K562 (cell line): ENCODE data around the gene HSF5. TPM values are rescaled to one million over a fixed set of nuclear protein-coding genes. Genes with fewer than 3 reads are reported as not detected.

Experiments
- DPF2 ChIP-seq: fragments of 450-650 bp; IDR thresholded peaks from 2 replicates; pipeline ENCODE4 v1.6.1; 2016
- EGR1 ChIP-seq: fragments of 450-650 bp; conservative IDR thresholded peaks from 2 replicates; pipeline ENCODE4 v1.6.1; 2017; ENCODE audit warnings: mild to moderate bottlenecking
- HNRNPLL ChIP-seq: fragments of 200-400 bp; formaldehyde crosslinking; IDR thresholded peaks from 2 replicates; pipeline ENCODE4 v1.6.1; 2017; ENCODE audit warnings: low read length, low read depth, mild to moderate bottlenecking; ENCODE audit not compliant: poor library complexity, severe bottlenecking
- JUNB ChIP-seq: fragments of 450-650 bp; formaldehyde crosslinking; conservative IDR thresholded peaks from 2 replicates; pipeline ENCODE4 v1.4.0; 2020; ENCODE audit warnings: mild to moderate bottlenecking
- KAT8 ChIP-seq: fragments of 450-650 bp; IDR thresholded peaks from 2 replicates; pipeline ENCODE4 v1.6.1; 2016; ENCODE audit warnings: low read depth, mild to moderate bottlenecking
- NR4A1 ChIP-seq, 2 experiments: fragments of 250-450 bp in 1 of 2; fragments of 450-650 bp in 1 of 2; sonication (Bioruptor Pico) in 1 of 2; IDR thresholded peaks; 2 replicates each; pipeline versions ENCODE4 v1.4.0 to v1.6.1; 2016 to 2020; ENCODE audit warnings: mild to moderate bottlenecking in 2 of 2, missing compliant biosample characterization in 1 of 2, missing genetic modification characterization in 1 of 2, moderate library complexity in 1 of 2
- TEAD4 ChIP-seq, 2 experiments: sonication (generic) in 1 of 2; formaldehyde crosslinking in 1 of 2; IDR thresholded peaks; 2 replicates each; pipeline versions ENCODE4 v1.6.1 to v1.8.0; 2012 to 2022; ENCODE audit warnings: borderline replicate concordance in 1 of 2, inconsistent platforms in 1 of 2, low read length in 1 of 2, mild to moderate bottlenecking in 1 of 2, missing genetic modification reagents in 1 of 2
- XRCC4 ChIP-seq: IDR thresholded peaks from one replicate; pipeline ENCODE4 v1.6.1; 2011; ENCODE audit not compliant: insufficient read depth, insufficient read length; ENCODE audit errors: extremely low read depth
- ZKSCAN3 ChIP-seq: fragments of 250-450 bp; sonication (Bioruptor Pico); IDR thresholded peaks from 2 replicates; pipeline ENCODE4 v1.4.0; 2020
- ZNF12 ChIP-seq: sonication (generic); formaldehyde crosslinking; IDR thresholded peaks from 2 replicates; pipeline ENCODE4 v1.4.0; 2020; ENCODE audit warnings: mild to moderate bottlenecking, missing genetic modification reagents
- ZNF23 ChIP-seq: fragments of 250-450 bp; sonication (Bioruptor Pico); IDR thresholded peaks from 2 replicates; pipeline ENCODE4 v1.4.0; 2020; ENCODE audit warnings: mild to moderate bottlenecking
- ZNF76 ChIP-seq: fragments of 250-450 bp; sonication (Bioruptor Pico); IDR thresholded peaks from 2 replicates; pipeline ENCODE4 v1.4.0; 2020; ENCODE audit warnings: mild to moderate bottlenecking, moderate library complexity, borderline replicate concordance
- polyA plus RNA-seq, 8 experiments: library from polyadenylated mRNA; depleted of rRNA in 4 of 8; stranded (reverse) in 5 of 8; unstranded in 3 of 8; fragments of >200 nt; fragmentation: Nextera tagmentation in 2 of 8; fragmentation: Illumina TruSeq in 1 of 8; extraction: Ambion mirVana in 2 of 8; extraction: Trizol in 1 of 8; gene quantifications; 2 replicates each; pipeline versions ENCODE4 v1.2.1 to v1.2.3, GENCODE V29; 2011 to 2014; ENCODE audit warnings: inconsistent platforms in 1 of 8, missing spikeins in 1 of 8
- total RNA-seq, 7 experiments: library from RNA; depleted of rRNA in 6 of 7; stranded (reverse); fragments of >200 nt in 6 of 7; fragmentation: Illumina TruSeq in 2 of 7; extraction: Trizol in 2 of 7; gene quantifications; 2 replicates each; pipeline versions ENCODE4 v1.2.1 to v1.2.3, GENCODE V29; 2011 to 2021; ENCODE audit warnings: low replicate concordance in 1 of 7
- TF ChIP-seq, protein P1 (sequence below): IDR thresholded peaks from 3 replicates; pipeline ENCODE4 v1.6.1; 2011; ENCODE audit warnings: borderline replicate concordance, mild to moderate bottlenecking; ENCODE audit not compliant: insufficient read length, insufficient read depth
- TF ChIP-seq, protein P2 (sequence below): conservative IDR thresholded peaks from 2 replicates; pipeline ENCODE4 v1.6.1; 2011; ENCODE audit warnings: low read depth, mild to moderate bottlenecking, low read length; ENCODE audit not compliant: control insufficient read depth
- TF ChIP-seq, protein P3 (sequence below), 2 experiments: fragments of 150-350 bp in 1 of 2; IDR thresholded peaks; 2 replicates each; pipeline ENCODE4 v1.6.1; 2012 to 2016; ENCODE audit warnings: low read depth in 2 of 2, low read length in 2 of 2, mild to moderate bottlenecking in 1 of 2, moderate library complexity in 1 of 2

The HSF5 gene
- total and polyA plus RNA-seq, 9 of the 15 experiments (the other 6 are each of a cell fraction or from before 2014, with no cell fraction given): 0.04 TPM; not detected in 8

DNA sequence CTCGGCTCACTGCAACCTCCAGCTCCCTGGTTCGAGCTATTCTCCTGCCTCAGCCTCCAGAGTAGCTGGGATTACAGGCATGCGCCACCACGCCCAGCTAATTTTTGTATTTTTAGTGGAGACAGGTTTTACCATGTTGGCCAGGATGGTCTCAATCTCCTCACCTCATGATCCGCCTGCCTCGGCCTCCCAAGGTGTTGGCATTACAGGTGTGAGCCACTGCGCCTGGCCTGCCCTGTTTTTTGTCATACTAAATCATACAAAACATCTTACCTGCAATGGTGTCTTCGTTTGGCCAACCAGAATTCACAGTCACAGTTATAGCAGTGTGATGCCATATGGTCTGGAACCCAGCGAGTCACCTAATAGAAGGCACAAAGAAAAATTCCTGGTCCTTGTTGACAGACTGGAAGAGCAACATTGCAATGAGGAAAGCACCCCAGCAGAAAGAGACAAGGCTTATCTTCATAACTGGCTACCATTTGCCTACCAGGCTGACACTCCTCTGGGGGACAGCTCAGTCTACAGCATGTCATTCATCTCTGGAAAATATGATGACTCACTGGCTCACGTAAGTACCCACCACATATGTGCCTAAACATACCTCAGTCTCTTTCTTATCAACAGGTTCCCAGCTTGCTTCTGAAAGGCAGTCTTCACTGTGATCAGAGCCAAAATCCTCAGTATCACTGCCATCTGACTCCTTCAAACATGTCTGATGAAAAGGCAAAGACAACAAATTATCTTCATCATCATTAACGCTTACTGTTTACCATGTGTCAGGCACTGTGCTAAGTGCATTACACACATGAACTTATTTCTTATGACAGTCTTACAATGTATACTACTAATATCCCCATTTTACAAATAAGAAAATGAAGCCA is 4.3 kb upstream of the HSF5 start (continued):
- no peak for TF ChIP-seq NR4A1 (CRISPR knock-in tag; IDR thresholded peaks at IDR 0.05)
- peak; percentile 66; the same call in 1 of the 2 replicates for TF ChIP-seq NR4A1 (tag; IDR thresholded peaks at IDR 0.05)
- TF ChIP-seq ZNF76 (CRISPR knock-in tag): no peak
- peak; percentile 99 for TF ChIP-seq DPF2
- no peak for TF ChIP-seq ZKSCAN3 (CRISPR knock-in tag)
- TF ChIP-seq HNRNPLL: no peak
- TF ChIP-seq EGR1: no peak
- TF ChIP-seq, protein P1, sequence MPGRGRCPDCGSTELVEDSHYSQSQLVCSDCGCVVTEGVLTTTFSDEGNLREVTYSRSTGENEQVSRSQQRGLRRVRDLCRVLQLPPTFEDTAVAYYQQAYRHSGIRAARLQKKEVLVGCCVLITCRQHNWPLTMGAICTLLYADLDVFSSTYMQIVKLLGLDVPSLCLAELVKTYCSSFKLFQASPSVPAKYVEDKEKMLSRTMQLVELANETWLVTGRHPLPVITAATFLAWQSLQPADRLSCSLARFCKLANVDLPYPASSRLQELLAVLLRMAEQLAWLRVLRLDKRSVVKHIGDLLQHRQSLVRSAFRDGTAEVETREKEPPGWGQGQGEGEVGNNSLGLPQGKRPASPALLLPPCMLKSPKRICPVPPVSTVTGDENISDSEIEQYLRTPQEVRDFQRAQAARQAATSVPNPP: no peak
- TF ChIP-seq ZNF12 (CRISPR knock-in tag): no peak
- TF ChIP-seq JUNB (CRISPR knock-in tag): peak; percentile 19; the same call in 1 of the 2 replicates
- TF ChIP-seq, protein P2, sequence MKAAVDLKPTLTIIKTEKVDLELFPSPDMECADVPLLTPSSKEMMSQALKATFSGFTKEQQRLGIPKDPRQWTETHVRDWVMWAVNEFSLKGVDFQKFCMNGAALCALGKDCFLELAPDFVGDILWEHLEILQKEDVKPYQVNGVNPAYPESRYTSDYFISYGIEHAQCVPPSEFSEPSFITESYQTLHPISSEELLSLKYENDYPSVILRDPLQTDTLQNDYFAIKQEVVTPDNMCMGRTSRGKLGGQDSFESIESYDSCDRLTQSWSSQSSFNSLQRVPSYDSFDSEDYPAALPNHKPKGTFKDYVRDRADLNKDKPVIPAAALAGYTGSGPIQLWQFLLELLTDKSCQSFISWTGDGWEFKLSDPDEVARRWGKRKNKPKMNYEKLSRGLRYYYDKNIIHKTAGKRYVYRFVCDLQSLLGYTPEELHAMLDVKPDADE: no peak
- TF ChIP-seq, protein P3, sequence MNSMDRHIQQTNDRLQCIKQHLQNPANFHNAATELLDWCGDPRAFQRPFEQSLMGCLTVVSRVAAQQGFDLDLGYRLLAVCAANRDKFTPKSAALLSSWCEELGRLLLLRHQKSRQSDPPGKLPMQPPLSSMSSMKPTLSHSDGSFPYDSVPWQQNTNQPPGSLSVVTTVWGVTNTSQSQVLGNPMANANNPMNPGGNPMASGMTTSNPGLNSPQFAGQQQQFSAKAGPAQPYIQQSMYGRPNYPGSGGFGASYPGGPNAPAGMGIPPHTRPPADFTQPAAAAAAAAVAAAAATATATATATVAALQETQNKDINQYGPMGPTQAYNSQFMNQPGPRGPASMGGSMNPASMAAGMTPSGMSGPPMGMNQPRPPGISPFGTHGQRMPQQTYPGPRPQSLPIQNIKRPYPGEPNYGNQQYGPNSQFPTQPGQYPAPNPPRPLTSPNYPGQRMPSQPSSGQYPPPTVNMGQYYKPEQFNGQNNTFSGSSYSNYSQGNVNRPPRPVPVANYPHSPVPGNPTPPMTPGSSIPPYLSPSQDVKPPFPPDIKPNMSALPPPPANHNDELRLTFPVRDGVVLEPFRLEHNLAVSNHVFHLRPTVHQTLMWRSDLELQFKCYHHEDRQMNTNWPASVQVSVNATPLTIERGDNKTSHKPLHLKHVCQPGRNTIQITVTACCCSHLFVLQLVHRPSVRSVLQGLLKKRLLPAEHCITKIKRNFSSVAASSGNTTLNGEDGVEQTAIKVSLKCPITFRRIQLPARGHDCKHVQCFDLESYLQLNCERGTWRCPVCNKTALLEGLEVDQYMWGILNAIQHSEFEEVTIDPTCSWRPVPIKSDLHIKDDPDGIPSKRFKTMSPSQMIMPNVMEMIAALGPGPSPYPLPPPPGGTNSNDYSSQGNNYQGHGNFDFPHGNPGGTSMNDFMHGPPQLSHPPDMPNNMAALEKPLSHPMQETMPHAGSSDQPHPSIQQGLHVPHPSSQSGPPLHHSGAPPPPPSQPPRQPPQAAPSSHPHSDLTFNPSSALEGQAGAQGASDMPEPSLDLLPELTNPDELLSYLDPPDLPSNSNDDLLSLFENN (IDR thresholded peaks at IDR 0.05; ENCODE audit: low read depth in 2 of 2, low read length in 2 of 2): peak in 1 of 2 experiments; percentile 91; a peak in 2 of 4 replicates
- no peak for TF ChIP-seq KAT8
- 0 out of 2 replicates have a peak, but pooled peaks have one; percentile 7 for TF ChIP-seq ZNF23
- TF ChIP-seq TEAD4 (IDR thresholded peaks at IDR 0.05; ENCODE audit: low read length): peak; percentile 97
- no peak for TF ChIP-seq TEAD4 (CRISPR knock-in tag; IDR thresholded peaks at IDR 0.05; ENCODE audit: borderline replicate concordance)
- no peak for TF ChIP-seq XRCC4
